ENCODE results near the gene DPYSL3.
A peak's percentile ranks its signal among the peaks of the same experiment; 100 is the strongest.

DPYSL3 gene

GRCh38 chr5:147450606-147451005 lies 59.3 kb downstream of the DPYSL3 start:
- TF ChIP-seq CTCF (conservative IDR thresholded peaks at IDR 0.05; ENCODE audit: control insufficient read depth, insufficient read depth, low read depth, low read length) = peak; percentile 2
- no peak overlapping the region for H3K4me3 ChIP-seq (ENCODE audit: control insufficient read depth, low read depth, low read length)
- no peak for DNase-seq (ENCODE audit: low read depth)

- TF ChIP-seq CTCF (conservative IDR thresholded peaks at IDR 0.05; ENCODE audit: control insufficient read depth, insufficient read depth, low read depth, low read length) = no peak
- no peak for DNase-seq (ENCODE audit: low read depth)
- no peak overlapping the region for H3K4me3 ChIP-seq (ENCODE audit: control insufficient read depth, low read depth, low read length)
Observed at GRCh38 chr5:147448766-147449165, 61.1 kb downstream of the DPYSL3 start.

- DNase-seq (ENCODE audit: low read depth) = peak; percentile 67
- H3K4me3 ChIP-seq (ENCODE audit: control insufficient read depth, low read depth, low read length) = no peak overlapping the region
- TF ChIP-seq CTCF (conservative IDR thresholded peaks at IDR 0.05; ENCODE audit: control insufficient read depth, insufficient read depth, low read depth, low read length) = no peak
Observed at GRCh38 chr5:147446523-147446922, 63.3 kb downstream of the DPYSL3 start.

- no peak overlapping the region for H3K4me3 ChIP-seq (ENCODE audit: control insufficient read depth, low read depth, low read length)
- DNase-seq (ENCODE audit: low read depth) = no peak
- TF ChIP-seq CTCF (conservative IDR thresholded peaks at IDR 0.05; ENCODE audit: control insufficient read depth, insufficient read depth, low read depth, low read length) = no peak
Observed at GRCh38 chr5:147445917-147446316, 64.0 kb downstream of the DPYSL3 start.

DNA sequence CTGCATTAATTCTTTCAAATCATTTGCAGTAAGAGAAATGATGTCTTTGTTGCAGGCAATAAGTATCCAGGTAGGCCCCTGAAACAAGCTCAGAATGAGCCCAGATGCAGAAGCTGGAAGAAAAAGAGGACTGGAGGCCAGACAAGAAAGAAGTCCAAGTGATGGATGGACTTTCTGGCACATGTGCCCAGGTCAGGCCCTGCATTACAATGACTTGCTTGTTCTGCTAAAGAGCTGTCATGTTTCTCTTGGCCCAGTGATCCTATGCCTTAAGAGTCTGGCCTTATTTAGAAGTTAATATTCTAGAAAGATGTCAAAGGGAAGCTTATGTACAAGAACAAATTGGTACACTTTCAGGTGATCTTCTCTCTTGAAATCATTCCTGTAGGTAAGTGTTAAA lies 64.8 kb downstream of the DPYSL3 start:
- no peak for TF ChIP-seq CTCF (conservative IDR thresholded peaks at IDR 0.05; ENCODE audit: control insufficient read depth, insufficient read depth, low read depth, low read length)
- no peak for DNase-seq (ENCODE audit: low read depth)
- no peak overlapping the region for H3K4me3 ChIP-seq (ENCODE audit: control insufficient read depth, low read depth, low read length)

GRCh38 chr5:147442224-147442623 lies 67.6 kb downstream of the DPYSL3 start:
- H3K4me3 ChIP-seq (ENCODE audit: control insufficient read depth, low read depth, low read length) = no peak overlapping the region
- DNase-seq (ENCODE audit: low read depth) = no peak
- TF ChIP-seq CTCF (conservative IDR thresholded peaks at IDR 0.05; ENCODE audit: control insufficient read depth, insufficient read depth, low read depth, low read length) = no peak

- DNase-seq (ENCODE audit: low read depth) = no peak
- no peak for TF ChIP-seq CTCF (conservative IDR thresholded peaks at IDR 0.05; ENCODE audit: control insufficient read depth, insufficient read depth, low read depth, low read length)
- H3K4me3 ChIP-seq (ENCODE audit: control insufficient read depth, low read depth, low read length) = no peak overlapping the region
Observed at GRCh38 chr5:147441191-147441695, 68.6 kb downstream of the DPYSL3 start.
